Fibroblast of skin of back (primary cell): ENCODE data around the gene CCDC110.

Experiments used
- DNase-seq: peaks from one replicate; pipeline ENCODE4 v3.0.0-alpha.2; 2013

The CCDC110 gene

DNA sequence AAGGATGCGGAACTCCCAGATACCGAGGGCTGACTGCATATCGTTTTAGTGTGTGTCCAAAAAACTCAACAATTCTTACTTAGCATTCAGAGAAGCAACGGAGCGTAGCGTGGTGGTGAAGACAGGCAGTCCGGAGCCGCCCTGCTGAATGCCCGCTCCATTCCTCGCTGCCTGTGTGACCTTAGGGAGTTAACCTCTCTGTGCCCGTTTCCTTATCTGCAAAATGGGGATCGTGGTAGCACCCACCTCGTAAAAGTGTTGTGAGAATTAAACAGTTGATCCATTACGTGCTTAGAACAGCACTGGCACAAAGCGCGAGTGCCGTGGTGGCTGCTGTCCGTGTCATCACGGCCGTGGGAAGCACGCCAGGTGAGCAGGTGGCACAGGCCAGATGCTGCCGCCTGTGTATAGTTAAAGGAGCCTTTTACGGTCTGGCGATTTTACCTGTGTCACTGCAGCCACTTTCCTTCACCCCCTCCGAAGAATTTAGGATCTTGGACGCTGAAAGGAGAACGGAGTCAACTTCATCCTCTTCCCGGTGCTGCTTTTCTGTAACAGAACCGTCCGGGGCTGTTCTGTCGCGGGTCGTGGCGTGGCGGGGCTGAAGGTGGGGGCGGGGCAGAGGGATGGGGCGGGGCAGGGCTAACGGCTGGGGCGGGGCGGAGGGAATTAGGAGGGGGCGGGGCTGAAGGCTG, 885 bp downstream of the CCDC110 start:
- peak; percentile 11 for DNase-seq

DNA sequence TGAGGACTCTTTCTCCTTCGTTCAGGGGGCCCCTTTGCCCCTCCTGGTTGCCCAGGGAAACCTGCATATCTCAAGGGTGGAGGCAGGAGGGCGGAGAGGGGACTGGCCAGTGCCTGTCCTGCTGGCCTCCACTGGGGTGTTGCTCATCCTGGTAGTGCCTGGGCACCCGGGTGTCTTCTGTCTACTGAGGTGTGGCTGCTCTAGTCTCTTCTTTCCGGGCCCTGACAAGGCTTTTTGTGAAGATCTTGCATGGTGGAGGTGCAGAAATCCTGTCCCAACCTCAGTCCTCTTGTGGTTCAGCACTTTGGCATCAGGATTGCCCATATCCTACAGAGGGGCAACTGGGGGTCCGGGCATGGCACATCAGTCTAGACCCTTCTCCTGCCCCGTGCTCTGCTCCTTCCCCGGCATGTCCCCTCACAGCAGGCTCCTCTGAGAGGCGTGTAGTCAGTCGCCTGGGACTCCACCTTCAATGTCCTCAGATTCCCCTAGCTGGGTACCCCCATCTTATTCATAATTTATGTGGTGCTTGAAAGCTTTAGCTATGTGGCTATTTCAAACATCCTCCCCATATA, 1.9 kb downstream of the CCDC110 start:
- DNase-seq, result no peak

DNA sequence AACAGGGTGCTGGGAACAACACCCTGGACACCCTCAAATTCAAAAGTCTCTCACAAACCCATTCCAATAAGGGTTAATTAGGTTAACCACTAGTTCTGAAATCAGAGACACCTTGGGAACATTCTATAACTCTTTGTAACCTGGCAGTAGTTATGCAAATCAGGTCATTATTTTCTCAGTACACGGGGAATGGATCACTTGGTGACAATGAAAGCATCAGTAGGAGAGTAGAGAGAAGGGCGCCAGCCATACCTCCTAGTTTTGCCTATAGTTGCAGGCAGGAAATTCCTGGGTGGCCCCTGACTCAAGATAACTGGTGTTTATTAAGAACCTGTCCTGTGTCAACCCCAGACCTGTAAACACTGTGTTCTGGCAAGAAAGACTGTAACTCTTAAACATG, 2.5 kb downstream of the CCDC110 start:
- no peak for DNase-seq

DNA sequence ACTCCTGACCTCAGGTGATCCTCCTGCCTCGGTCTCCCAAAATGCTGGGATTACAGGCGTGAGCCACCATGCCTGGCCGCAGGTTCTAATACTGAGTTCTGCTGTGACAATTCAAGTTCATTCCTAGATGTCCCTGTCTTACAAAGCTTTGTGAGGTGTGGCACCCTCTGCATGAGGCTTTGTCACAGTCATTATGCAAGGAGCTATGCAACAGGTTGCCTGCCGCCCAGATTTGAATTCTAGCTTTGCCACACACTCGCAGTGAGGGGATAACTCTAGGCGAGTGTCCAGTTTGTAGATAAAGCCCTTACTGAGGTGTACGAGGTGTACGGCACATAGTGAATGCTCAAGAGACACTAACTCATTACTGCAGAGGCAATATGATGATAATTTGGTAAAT, 3.5 kb downstream of the CCDC110 start:
- no peak for DNase-seq

DNA sequence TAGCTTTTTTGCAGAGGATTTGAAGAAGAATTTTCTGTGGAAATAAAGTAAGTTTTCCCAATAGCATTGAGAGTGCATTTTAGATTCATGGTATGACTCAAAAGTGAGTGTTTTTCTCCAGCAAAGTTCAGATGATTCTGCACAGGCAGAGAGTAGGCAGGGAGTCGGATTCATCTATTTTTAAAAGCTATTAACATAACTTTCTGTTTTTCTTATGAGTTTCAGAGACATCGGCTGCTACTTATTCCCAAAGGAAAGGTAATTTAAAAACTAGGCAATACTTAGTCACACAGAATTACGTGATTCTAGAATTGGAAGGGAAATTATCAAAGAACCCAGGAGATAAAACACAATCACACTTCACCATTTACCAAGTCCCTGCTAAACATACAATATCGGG, 4.4 kb downstream of the CCDC110 start:
- peak; percentile 40 for DNase-seq

DNA sequence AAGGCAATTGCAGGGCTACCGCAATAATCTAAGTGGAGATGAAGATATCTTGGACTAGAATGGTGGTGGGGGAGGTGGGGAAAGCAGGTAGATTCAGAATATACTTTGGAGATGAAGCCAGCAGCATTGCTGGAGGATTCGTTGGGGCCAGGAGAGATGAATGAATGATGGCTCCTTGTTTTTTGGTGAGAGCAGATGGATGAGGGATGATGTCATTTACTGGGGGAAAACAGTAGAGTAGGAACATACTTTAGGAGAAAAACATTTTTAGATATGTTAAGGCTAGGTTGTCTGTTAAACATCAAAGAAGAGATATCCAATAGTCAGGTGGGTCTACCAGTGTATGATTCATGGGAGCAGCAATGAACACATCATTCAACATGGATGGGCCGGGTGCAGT, 5.8 kb downstream of the CCDC110 start:
- DNase-seq, result no peak

DNA sequence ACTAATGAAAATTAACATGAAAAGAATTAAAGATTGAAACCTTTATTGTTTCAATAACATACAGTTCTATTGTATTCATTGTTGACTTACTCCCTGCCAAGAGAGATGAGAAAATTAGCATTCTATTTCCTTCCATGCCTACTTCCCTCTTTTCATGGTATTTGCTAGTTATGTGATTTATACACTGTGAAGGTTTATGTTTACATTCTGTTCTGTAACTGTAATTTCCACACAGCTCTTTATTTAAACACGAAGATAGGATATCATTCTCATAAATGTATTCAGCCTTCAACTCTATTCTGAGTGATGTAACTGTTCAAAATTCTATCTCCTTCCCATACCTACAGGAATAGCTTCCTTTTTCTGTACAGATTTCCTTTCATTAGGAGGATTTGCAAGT, 6.6 kb downstream of the CCDC110 start:
- DNase-seq, result no peak

DNA sequence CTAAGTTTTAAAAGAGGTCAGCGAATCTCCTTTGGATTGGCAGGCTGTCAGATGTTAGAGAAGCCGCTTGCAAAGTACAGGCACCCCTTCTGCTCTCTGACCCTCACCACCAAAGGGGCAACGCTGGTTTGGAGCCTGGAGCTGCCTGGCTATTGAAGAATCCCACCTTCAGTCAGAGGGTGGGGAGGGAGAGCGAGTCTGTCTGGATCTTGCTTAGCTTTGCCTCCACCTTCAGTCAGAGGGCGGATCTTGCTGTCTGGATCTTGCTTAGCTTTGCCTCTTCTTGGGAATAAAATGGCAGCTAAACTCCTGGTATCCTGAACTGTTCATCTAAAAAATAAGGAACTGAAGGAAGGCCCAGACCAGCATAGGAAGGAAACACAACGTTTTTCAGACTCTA, 7.3 kb downstream of the CCDC110 start:
- DNase-seq, result no peak

DNA sequence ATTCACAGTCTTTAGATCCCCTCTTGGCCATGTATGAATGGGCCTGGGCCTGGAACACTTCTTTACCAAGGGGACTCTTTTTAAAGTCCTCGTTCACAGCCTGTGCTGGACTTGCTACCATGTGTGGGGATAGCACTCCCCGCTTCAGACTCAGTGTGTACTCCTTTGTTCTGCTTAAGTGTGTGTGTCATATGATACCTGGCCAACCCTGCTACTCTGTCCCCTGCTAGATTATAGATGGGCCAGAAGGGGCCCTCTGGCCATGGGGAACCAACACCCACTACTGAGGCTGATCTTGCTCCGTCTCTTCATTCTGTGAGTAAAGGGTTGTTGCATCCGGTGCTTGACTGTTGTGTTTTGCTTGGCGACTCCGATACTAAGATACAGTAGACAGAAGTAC, 8.0 kb downstream of the CCDC110 start:
- DNase-seq, result no peak

DNA sequence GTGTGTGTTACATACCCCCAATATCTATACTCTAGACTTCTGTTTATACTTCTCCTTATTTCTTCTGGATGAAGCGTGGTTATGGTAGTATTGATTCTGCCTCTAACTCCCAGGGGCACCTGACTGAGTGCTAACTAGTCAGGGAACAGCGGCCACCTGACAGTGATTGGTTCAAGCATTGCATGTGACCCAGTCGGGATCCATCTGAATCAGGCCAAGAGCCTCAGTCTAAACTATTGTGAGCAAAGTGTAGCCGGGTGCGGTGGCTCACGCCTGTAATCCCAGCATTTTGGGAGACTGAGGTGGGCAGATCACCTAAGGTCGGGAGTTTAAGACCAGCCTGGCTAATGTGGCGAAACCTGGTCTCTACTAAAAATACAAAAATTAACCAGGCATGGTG, 10.0 kb downstream of the CCDC110 start:
- no peak for DNase-seq

DNA sequence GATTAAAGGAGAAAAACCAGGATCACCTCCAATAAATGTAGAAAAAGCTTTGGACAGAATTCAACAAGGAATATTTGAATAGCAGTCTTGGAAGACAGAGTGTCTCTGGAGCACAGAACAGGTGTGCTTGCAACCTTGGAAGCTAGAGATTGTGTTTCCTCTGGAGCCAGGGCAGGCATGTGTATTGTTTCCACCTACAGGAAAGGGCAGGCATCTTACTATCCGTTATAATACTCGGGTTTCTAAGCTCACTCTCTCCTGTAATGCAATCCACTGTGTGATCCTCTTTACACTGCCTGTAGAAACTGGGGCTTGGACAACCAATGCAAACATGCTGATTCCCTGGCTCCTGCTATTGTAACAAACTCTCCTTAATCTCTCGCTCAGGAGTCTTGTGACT, 14.4 kb downstream of the CCDC110 start:
- DNase-seq, result no peak

DNA sequence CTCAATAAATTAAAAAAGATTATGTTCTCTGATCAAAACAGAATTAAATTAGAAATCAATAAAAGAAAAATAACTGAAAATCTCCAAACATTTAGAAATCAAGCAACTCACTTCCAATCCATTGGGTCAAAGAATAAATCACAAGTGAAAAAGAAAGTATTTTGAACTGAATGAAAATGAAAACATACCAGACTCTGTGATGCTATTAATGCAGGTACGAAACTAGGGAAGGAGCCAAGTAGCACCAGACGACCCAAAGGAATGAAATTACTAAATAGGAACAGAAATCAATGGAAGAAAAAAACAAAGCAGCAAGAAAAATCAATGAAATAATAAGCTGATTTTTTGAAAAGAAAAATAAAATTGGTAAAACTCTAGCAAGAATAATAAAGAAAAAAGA, 15.4 kb downstream of the CCDC110 start:
- no peak for DNase-seq

DNA sequence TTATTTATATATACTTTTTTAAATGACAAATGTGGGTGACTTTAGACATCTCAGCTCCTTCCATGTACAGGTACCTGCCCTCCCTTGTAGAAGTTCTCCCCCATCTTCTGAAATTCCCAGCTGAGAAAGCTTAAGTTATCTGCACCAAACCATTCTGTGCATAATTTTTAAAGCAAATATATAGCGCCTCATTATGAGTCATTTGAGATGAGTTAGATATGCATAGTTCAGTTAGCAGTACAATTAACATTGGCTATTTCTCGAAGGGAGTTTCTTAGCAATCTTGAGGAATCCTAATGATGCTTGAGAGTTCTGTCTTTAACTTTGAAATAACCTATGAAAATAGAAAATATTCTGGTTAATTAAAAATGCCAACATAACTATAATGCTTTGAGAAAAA, 26.3 kb downstream of the CCDC110 start:
- DNase-seq, result no peak

DNA sequence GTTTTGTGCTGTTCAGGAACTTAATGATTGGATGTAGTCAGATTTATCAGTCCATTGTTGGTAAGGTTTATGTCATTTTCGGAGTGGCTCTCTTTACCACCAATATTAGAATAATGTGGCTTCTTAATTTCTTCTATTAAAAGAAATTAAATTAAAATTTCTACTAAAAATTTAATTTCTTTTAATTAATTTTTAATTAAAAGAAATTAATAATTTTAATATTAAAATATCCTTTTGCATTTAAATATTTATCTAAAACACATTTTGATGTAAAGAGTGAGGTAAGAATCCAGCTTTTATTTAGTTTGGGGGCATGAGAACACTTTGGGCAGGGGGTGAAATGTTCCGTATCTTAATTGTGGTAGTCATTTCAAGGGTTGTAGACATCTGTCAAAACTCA, 30.1 kb downstream of the CCDC110 start:
- no peak for DNase-seq

DNA sequence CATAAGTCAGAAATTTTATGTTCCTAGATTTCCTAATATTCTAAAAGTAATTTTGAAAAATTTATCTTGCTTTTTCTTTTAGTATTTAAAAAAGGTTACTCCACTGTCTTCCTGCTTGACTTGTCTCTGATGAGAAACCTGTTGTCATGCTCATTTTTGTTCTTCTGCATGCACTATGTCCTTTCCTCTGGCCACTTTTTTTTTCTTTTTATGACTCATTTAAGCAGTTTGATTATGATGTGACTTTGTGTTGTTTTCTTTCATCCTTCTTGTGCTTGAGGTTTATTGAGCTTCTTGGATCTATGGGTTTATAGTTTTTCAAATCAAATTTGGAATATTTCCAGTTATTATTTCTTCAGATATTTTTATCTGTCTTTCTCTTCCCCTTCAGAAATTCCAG, 33.7 kb downstream of the CCDC110 start:
- no peak for DNase-seq

DNA sequence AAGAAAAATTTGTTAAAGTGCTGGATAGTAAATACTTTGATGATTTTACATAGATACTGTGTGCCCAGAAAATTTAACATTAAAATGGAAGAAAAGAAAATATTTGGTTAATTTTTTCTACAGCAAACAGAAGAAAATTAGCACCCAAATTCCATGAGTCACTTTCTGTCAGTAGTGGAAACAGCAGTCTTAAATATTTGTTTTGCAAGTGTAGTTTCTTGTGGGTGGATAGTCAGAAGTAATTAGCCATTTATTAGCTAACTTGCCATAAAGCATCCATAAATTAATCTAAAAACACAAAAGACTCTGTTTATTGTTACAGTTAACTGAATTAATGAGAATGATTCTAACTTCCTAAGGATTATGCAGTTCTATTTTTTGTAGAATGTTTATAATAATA, 36.1 kb downstream of the CCDC110 start:
- DNase-seq, result no peak

DNA sequence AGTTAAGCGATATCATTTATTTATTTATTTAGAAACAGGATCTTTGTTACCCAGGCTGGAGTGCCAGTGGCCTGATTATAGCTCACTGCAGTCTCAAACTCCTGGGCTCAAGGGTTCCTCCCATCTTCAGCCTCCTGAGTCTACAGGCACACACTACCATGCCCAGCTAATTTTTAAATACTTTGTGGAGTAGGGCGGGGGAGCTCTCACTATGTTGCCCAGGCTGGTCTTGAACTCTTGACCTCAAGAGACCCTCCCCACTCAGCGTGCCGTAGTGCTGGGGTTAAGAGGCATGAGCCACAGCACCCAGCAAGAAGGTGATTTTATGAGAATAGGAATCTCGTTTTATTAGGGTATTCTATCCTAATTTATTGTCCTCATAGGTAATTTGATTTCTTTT, 41.9 kb downstream of the CCDC110 start:
- no peak for DNase-seq

DNA sequence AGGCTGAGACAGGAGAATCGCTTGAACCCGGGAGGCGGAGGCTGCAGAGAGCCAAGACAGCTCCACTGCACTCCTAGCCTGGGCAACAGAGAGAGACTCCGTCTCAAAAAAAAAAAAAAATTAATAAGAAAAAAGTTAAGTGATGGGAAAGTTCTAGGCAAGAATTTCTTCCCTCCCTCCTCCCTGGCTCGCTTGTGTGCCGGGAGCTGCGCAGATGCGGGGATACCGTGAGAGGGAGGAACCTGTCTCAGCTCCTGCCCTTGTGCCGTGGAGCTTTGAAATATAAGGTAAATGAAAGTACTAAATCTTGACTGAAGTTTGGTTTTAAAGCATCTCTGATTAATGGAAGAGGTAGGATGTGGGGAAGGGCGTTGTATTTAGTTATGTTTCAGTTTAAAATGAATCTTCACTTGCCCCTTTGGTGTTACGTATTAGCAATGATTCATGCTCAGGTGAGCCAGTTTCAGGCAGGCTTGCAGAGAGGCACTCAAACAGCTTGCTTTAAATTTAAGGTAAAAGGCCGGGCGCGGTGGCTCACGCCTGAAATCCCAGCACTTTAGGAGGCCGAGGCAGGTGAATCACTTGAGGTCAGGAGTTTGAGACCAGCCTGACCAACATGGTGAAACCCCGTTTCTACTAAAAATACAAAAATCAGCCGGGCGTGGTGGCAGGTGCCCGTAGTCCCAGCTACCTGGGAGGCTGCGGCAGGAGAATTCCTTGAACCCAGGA, 44.4 kb downstream of the CCDC110 start:
- no peak for DNase-seq

DNA sequence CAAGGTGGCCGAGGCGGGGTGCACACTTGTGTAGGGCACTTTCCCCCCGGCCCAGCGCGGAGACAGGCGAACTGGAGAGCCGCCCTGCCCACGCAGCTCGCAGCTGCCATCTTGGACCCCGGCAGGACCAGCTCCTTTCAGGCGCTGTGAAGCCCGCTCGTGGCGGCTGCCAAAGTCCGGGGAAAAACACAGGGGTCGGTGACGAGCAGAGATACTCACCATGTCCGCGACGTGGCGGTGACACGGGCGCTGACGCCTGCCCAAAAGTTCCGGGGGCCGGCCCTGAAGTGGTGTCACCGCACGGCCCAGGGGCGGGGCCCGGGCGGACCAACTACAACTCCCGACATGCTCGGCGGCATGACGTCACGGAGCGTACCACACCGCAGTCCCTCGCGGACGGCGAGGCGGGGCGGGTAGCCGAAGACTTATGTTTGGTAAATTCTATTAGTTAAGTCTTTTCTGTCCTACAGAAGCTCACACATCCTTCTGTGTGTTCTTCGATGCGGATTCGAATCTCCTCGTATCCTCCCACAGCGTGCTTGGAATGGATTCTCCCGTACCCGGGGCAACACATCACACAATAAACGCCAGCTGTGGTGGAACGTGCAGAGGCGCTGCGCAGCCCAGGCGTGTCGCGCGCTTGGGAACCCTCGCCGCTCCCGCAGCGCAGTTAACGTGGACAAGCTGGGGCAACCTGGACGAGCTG, 45.7 kb downstream of the CCDC110 start, which contains the start of gene UFSP2:
TSS of gene UFSP2 (minus strand) at position 318 of the 706 bp plus-strand sequence. CDS start at position 222, 96 bp downstream.
- peak; percentile 89 for DNase-seq

DNA sequence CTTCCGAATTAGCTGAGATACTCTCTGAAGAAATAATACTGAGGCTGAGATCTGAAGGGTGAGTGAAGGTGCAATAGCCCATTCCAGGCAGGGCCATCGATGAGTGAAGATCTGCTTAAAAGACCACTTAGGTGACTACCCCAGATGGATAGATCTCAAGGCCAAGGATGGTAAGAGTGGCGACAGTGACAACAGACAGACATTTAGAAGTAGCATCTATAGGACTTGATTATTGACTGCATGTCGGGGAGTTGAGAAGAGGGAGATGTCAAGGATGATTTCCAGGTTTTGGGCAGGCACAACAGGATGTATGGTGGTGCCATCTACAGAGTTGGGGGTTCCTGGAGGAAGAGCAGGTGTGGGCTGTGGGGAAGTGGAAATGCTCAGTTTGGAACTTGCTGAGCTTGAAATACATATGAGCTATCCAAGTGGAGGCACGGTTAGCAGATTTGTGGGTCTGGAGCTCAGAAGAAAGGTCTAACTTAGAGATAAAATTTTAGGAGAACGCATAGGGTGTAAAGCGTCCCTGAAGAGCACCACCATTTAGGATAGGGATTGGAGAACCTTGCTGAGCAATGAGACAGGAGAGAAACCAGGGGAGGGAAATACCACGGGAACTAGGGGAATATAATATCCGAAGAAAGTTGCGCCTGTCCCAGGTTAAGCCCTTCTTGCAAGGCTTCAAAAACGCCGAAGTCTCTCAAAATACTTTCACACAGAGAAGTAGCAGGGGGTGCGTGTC, 46.5 kb downstream of the CCDC110 start:
- no peak for DNase-seq

DNA sequence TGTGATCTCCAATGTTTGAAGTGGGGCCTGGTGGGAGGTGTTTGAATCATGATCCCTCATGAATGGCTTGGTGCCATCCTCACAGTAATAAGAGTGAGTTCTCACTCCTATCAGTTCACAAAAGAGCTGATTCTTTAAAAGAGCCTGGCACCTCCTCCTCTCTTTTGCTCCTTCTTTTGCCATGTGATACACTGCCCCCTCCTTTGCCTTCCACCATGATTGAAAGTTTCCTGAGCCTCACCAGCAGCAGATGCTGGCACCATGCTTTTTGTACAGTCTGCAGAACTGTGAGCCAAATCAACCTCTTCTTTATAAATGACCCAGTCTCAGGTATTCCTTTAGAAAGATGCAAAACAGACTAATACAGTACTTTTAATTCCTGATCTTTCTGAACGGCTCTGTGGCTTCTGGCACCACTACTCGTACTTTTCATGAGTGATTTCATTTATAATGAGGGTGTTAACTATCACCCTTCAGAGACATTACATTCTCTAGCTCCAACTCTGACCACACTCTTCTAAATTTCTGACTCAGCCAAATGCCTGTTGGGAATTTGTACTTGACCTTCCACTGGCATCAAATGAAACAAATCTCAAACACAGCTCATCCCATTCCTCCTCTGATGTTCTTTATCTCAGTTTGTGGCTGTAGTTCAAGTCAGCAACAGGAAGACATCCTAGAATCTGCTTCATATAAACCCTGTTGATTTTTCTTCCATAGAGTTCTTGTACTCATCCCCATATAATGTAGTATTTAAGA, 50.0 kb downstream of the CCDC110 start:
- DNase-seq, result peak; percentile 30

DNA sequence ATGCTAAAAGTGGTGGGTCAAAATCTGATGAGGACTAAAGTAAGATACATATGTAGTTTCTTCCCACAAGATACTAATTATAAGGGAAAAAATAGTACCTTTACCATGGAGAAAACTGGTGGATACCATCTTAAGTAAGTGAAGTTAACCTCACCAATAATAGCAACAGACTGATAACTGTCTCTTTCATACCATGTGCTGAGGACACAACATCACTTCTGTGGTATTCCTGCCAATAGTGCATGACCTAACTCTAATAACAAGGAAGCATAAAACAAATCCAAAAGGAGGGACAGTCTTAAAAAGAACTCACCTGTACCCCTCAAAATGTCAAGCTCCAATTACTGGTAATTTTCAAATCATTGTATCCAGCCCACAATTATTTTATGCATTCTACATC, 54.6 kb downstream of the CCDC110 start:
- DNase-seq, result no peak
